HepG2 (cell line): ENCODE measurements around the gene SP6. TPM values are rescaled to one million over a fixed set of nuclear protein-coding genes. Genes with fewer than 3 reads are reported as not detected.
A peak's percentile ranks its signal among the peaks of the same experiment; 100 is the strongest.

ENCODE experiments used
- AKNA ChIP-seq: sonication (generic); formaldehyde crosslinking; IDR thresholded peaks from 2 replicates; pipeline ENCODE4 v1.4.0; 2020; ENCODE audit warnings: missing genetic modification reagents, borderline replicate concordance
- ARNT ChIP-seq: fragments of 450-650 bp; IDR thresholded peaks from 2 replicates; pipeline ENCODE4 v1.6.1; 2017
- ATF3 ChIP-seq: sonication (generic); formaldehyde crosslinking; IDR thresholded peaks from 2 replicates; pipeline ENCODE4 v1.4.0; 2020; ENCODE audit warnings: missing genetic modification reagents
- CBX1 ChIP-seq: IDR thresholded peaks from one replicate; pipeline ENCODE4 v1.6.1; 2016; ENCODE audit warnings: antibody characterized with exemption, low read depth
- CREB1 ChIP-seq, 2 experiments: fragments of 450-650 bp in 1 of 2; IDR thresholded peaks; 2 replicates each; pipeline ENCODE4 v1.6.1; 2016 to 2017; ENCODE audit warnings: control low read depth in 1 of 2, mild to moderate bottlenecking in 1 of 2, missing compliant biosample characterization in 1 of 2, missing genetic modification characterization in 1 of 2
- KLF9 ChIP-seq: IDR thresholded peaks from 2 replicates; pipeline ENCODE4 v1.6.1; 2016; ENCODE audit warnings: low read depth
- KMT2A ChIP-seq: sonication (generic); formaldehyde crosslinking; IDR thresholded peaks from 2 replicates; pipeline ENCODE4 v1.4.0; 2020; ENCODE audit warnings: missing genetic modification reagents
- MED8 ChIP-seq: sonication (generic); formaldehyde crosslinking; IDR thresholded peaks from 2 replicates; pipeline ENCODE4 v1.8.1; 2023; ENCODE audit warnings: mild to moderate bottlenecking, missing genetic modification reagents; ENCODE audit not compliant: insufficient replicate concordance
- NFE2L2 ChIP-seq: fragments of 150-350 bp; IDR thresholded peaks from 2 replicates; pipeline ENCODE4 v1.6.1; 2014; ENCODE audit warnings: low read length
- NFIB ChIP-seq: sonication (generic); formaldehyde crosslinking; IDR thresholded peaks from 2 replicates; pipeline ENCODE4 v1.9.0; 2021; ENCODE audit warnings: missing genetic modification reagents, mild to moderate bottlenecking, borderline replicate concordance
- PAX8 ChIP-seq: sonication (generic); formaldehyde crosslinking; IDR thresholded peaks from 2 replicates; pipeline ENCODE4 v1.8.0; 2022; ENCODE audit warnings: mild to moderate bottlenecking, missing genetic modification reagents, borderline replicate concordance
- RFX5 ChIP-seq: IDR thresholded peaks from 2 replicates; pipeline ENCODE4 v1.6.1; 2011; ENCODE audit warnings: low read depth, low read length, improper control_type of control experiment
- RORA ChIP-seq: sonication (generic); formaldehyde crosslinking; IDR thresholded peaks from 2 replicates; pipeline ENCODE4 v1.5.0; 2020; ENCODE audit warnings: mild to moderate bottlenecking, missing genetic modification reagents, moderate library complexity
- TBP ChIP-seq: sonication (generic); formaldehyde crosslinking; IDR thresholded peaks from 2 replicates; pipeline ENCODE4 v1.5.0; 2020; ENCODE audit warnings: missing genetic modification reagents
- ZNF597 ChIP-seq: sonication (generic); formaldehyde crosslinking; IDR thresholded peaks from 2 replicates; pipeline ENCODE4 v1.5.0; 2020; ENCODE audit warnings: missing genetic modification reagents
- ZNF773 ChIP-seq: sonication (generic); formaldehyde crosslinking; IDR thresholded peaks from 2 replicates; pipeline ENCODE4 v1.4.0; 2020; ENCODE audit warnings: missing genetic modification reagents, borderline replicate concordance
- ZNF841 ChIP-seq: sonication (generic); formaldehyde crosslinking; IDR thresholded peaks from 2 replicates; pipeline ENCODE4 v1.8.1; 2023; ENCODE audit warnings: missing genetic modification reagents, borderline replicate concordance
- polyA plus RNA-seq, 8 experiments: library from polyadenylated mRNA; depleted of rRNA in 3 of 8; stranded (reverse) in 7 of 8; unstranded in 1 of 8; fragments of >200 nt; fragmentation: Illumina TruSeq in 4 of 8; extraction: Trizol in 4 of 8; gene quantifications; 2 replicates each; pipeline versions ENCODE4 v1.2.1 to v1.2.3, GENCODE V29; 2011 to 2016; ENCODE audit warnings: low read depth in 4 of 8, missing spikeins in 1 of 8, mixed read lengths in 1 of 8; ENCODE audit not compliant: insufficient read depth in 1 of 8
- total RNA-seq, 5 experiments: library from RNA; depleted of rRNA; stranded (reverse); fragments of >200 nt; fragmentation: Illumina TruSeq; extraction: Trizol; gene quantifications; 2 replicates each; pipeline ENCODE4 v1.2.3, GENCODE V29; 2016; ENCODE audit warnings: low read depth in 1 of 5
- TF ChIP-seq, protein P1 (sequence below): sonication (generic); formaldehyde crosslinking; IDR thresholded peaks from 2 replicates; pipeline ENCODE4 v1.4.0; 2020; ENCODE audit warnings: mild to moderate bottlenecking, missing genetic modification reagents, borderline replicate concordance
- TF ChIP-seq, protein P2 (sequence below): sonication (generic); formaldehyde crosslinking; IDR thresholded peaks from 2 replicates; pipeline ENCODE4 v1.5.0; 2020; ENCODE audit warnings: mild to moderate bottlenecking, missing genetic modification reagents

The SP6 gene
- total and polyA plus RNA-seq, 2 of the 13 experiments (the other 11 are each of a cell fraction or from before 2014, with no cell fraction given), result 0.07 TPM

GRCh38 chr17:47895856-47896671 lies 45.1 kb upstream of the SP6 start, which contains the start of gene SP2 (continued):
- TF ChIP-seq ZNF841 (CRISPR knock-in tag), result no peak
- TF ChIP-seq CREB1 (IDR thresholded peaks at IDR 0.05), result peak; percentile 98
- TF ChIP-seq CREB1 (CRISPR knock-in tag; IDR thresholded peaks at IDR 0.05), result peak; percentile 99
- TF ChIP-seq MED8 (CRISPR knock-in tag), result no peak
- no peak; the same call in 1 of the 2 replicates for TF ChIP-seq ZNF773 (CRISPR knock-in tag)
- TF ChIP-seq, protein P1, sequence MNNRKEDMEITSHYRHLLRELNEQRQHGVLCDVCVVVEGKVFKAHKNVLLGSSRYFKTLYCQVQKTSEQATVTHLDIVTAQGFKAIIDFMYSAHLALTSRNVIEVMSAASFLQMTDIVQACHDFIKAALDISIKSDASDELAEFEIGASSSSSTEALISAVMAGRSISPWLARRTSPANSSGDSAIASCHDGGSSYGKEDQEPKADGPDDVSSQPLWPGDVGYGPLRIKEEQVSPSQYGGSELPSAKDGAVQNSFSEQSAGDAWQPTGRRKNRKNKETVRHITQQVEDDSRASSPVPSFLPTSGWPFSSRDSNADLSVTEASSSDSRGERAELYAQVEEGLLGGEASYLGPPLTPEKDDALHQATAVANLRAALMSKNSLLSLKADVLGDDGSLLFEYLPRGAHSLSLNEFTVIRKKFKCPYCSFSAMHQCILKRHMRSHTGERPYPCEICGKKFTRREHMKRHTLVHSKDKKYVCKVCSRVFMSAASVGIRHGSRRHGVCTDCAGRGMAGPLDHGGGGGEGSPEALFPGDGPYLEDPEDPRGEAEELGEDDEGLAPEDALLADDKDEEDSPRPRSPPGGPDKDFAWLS (CRISPR knock-in tag), result no peak
- no peak for TF ChIP-seq ZNF597 (CRISPR knock-in tag)
- TF ChIP-seq, protein P2, sequence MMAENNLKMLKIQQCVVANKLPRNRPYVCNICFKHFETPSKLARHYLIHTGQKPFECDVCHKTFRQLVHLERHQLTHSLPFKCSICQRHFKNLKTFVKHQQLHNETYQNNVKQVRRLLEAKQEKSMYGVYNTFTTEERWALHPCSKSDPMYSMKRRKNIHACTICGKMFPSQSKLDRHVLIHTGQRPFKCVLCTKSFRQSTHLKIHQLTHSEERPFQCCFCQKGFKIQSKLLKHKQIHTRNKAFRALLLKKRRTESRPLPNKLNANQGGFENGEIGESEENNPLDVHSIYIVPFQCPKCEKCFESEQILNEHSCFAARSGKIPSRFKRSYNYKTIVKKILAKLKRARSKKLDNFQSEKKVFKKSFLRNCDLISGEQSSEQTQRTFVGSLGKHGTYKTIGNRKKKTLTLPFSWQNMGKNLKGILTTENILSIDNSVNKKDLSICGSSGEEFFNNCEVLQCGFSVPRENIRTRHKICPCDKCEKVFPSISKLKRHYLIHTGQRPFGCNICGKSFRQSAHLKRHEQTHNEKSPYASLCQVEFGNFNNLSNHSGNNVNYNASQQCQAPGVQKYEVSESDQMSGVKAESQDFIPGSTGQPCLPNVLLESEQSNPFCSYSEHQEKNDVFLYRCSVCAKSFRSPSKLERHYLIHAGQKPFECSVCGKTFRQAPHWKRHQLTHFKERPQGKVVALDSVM (CRISPR knock-in tag), result peak; percentile 61; the same call in 1 of the 2 replicates
- no peak for TF ChIP-seq RORA (CRISPR knock-in tag)
- TF ChIP-seq CBX1, result no peak
- no peak for TF ChIP-seq PAX8
- TF ChIP-seq ATF3 (CRISPR knock-in tag), result no peak
- TF ChIP-seq TBP (CRISPR knock-in tag), result no peak
- TF ChIP-seq KLF9 (CRISPR knock-in tag), result no peak; the same call in 1 of the 2 replicates
- TF ChIP-seq RFX5, result peak; percentile 68; the same call in 1 of the 2 replicates
- no peak for TF ChIP-seq NFIB (CRISPR knock-in tag)
- TF ChIP-seq ARNT, result no peak
- no peak for TF ChIP-seq NFE2L2
- TF ChIP-seq KMT2A (CRISPR knock-in tag), result no peak
- TF ChIP-seq AKNA (CRISPR knock-in tag), result no peak
